ENCODE data around the gene XYLB. TPM values are rescaled to one million over a fixed set of nuclear protein-coding genes. Genes with fewer than 3 reads are reported as not detected.

The XYLB gene
- polyA plus RNA-seq, 1 of the 3 experiments (the other 2 are of a cell fraction), result 2.7 TPM

- Histone ChIP-seq H3K4me3 (ENCODE audit: low read depth in 2 of 2, low read length in 1 of 2) (no peak overlapping the region), H3K27ac (ENCODE audit: low read depth in 2 of 2, low read length in 1 of 2) (no peak overlapping the region), H3K27me3 (ENCODE audit: insufficient read depth) (no peaks in the 10 kb centered on the region), H3K9ac (no peak overlapping the region), H2AFZ (ENCODE audit: low read depth) (no peak overlapping the region), H3K36me3 (replicated peaks in 1 of 2; ENCODE audit: control insufficient read depth in 1 of 2, insufficient read depth in 2 of 2, low read length in 1 of 2) (no peaks in the 10 kb centered on the region), H3K9me3 (no peaks in the 10 kb centered on the region), H3F3A (replicated peaks; ENCODE audit: insufficient read depth) (no peaks in the 10 kb centered on the region), H3K9me2 (no peaks in the 10 kb centered on the region), H3K4me1 (ENCODE audit: control insufficient read depth in 1 of 2, insufficient read depth in 2 of 2, low read depth in 1 of 2, low read length in 1 of 2) (peaks cover 0 to 12% of the 10 kb centered on the region in 2 experiments; a peak in 1 of 4 replicates), H3K4me2 (no peak overlapping the region), H3K79me2 (ENCODE audit: insufficient read depth) (no peaks in the 10 kb centered on the region), H4K20me1 (ENCODE audit: insufficient read depth) (no peaks in the 10 kb centered on the region)
- no peak for DNase-seq
- TF ChIP-seq CTCF (IDR thresholded peaks at IDR 0.05) (no peak), CHD2 (IDR thresholded peaks at IDR 0.05; ENCODE audit: low read length, partially characterized antibody) (no peak), SIN3A (IDR thresholded peaks at IDR 0.05; ENCODE audit: borderline replicate concordance, low read depth, low read length) (no peak), FOXJ3 (CRISPR knock-in tag; IDR thresholded peaks at IDR 0.05) (no peak), POLR2AphosphoS5 (IDR thresholded peaks at IDR 0.05; ENCODE audit: low read depth, low read length) (no peak), EZH2phosphoT487 (IDR thresholded peaks at IDR 0.05; ENCODE audit: borderline replicate concordance, low read depth) (no peak), TAF1 (IDR thresholded peaks at IDR 0.05; ENCODE audit: borderline replicate concordance, low read depth, low read length) (no peak), NRF1 (IDR thresholded peaks at IDR 0.05; ENCODE audit: low read depth, low read length) (no peak), FOXM1 (IDR thresholded peaks at IDR 0.05; ENCODE audit: low read depth) (no peak), ZBTB33 (IDR thresholded peaks at IDR 0.05; ENCODE audit: borderline replicate concordance, low read depth) (no peak), MXI1 (IDR thresholded peaks at IDR 0.05; ENCODE audit: low read depth, low read length) (no peak), SMC3 (IDR thresholded peaks at IDR 0.05; ENCODE audit: low read depth, low read length) (no peak), IRF3 (IDR thresholded peaks at IDR 0.05; ENCODE audit: low read depth, low read length) (no peak)
- 89% methylated on average over 4 of the region's 4 CpGs for WGBS (ENCODE audit: low lambda C conversion rate)
- ChIA-PET CTCF (interaction anchor here (1.2 kb wide), 1 partner anchor 132 kb away, joined by 6 read pairs; no protein-coding TSS in a partner anchor), POLR2A (interaction anchor here (0.5 kb wide), 1 partner anchor 171 kb away, joined by 3 read pairs; no protein-coding TSS in a partner anchor)
Measured at GRCh38 chr3:38348903-38349302, 2.3 kb downstream of the XYLB start.
